ENCODE measurements around the gene DHRSX.

DHRSX gene

GRCh38 chrX:2545144-2545543 lies 44.4 kb upstream of the DHRSX start:
- Histone ChIP-seq H3K18ac (ENCODE audit: low read length) (no peak overlapping the region), H3K23ac (ENCODE audit: low read length) (no peak overlapping the region), H3K9ac (ENCODE audit: low read length) (no peak overlapping the region), H3K4ac (ENCODE audit: low read depth, low read length) (no peak overlapping the region), H3K79me1 (ENCODE audit: low read length) (no peaks in the 10 kb centered on the region), H4K8ac (ENCODE audit: low read depth, low read length) (no peak overlapping the region), H3K4me3 (ENCODE audit: low read length) (no peak overlapping the region), H2AK5ac (ENCODE audit: low read length) (no peak overlapping the region), H3K4me1 (ENCODE audit: control insufficient read depth, low read depth, low read length) (peaks cover 2% of the 10 kb centered on the region), H3K4me2 (ENCODE audit: low read length) (no peak overlapping the region), H3K79me2 (ENCODE audit: control insufficient read depth, insufficient read depth, low read length) (no peaks in the 10 kb centered on the region), H3K36me3 (ENCODE audit: control insufficient read depth, insufficient read depth, low read length) (no peaks in the 10 kb centered on the region), H2BK5ac (ENCODE audit: low read length) (no peak overlapping the region), H3K27ac (ENCODE audit: low read depth, low read length) (no peak overlapping the region), H2BK15ac (replicated peaks; ENCODE audit: low read depth) (no peak overlapping the region), H4K5ac (ENCODE audit: low read length) (no peak overlapping the region), H2BK120ac (ENCODE audit: low read depth, low read length) (no peak overlapping the region), H3K27me3 (ENCODE audit: insufficient read depth, low read length, poor library complexity) (no peaks in the 10 kb centered on the region), H3K56ac (ENCODE audit: low read length) (no peak overlapping the region)
- DNase-seq = no peak
- no CpG with 5 or more reads among the region's 1 CpG for WGBS (ENCODE audit: extremely low coverage, insufficient coverage, low lambda C conversion rate)

GRCh38 chrX:2542826-2543521 lies 42.2 kb upstream of the DHRSX start:
- no CpG with 5 or more reads among the region's 7 CpGs for WGBS (ENCODE audit: extremely low coverage, insufficient coverage, low lambda C conversion rate)
- no peaks in the 10 kb centered on the region for H3K79me1 ChIP-seq (ENCODE audit: low read length)
- H3K27me3 ChIP-seq (ENCODE audit: insufficient read depth, low read length, poor library complexity) = no peaks in the 10 kb centered on the region

DNA sequence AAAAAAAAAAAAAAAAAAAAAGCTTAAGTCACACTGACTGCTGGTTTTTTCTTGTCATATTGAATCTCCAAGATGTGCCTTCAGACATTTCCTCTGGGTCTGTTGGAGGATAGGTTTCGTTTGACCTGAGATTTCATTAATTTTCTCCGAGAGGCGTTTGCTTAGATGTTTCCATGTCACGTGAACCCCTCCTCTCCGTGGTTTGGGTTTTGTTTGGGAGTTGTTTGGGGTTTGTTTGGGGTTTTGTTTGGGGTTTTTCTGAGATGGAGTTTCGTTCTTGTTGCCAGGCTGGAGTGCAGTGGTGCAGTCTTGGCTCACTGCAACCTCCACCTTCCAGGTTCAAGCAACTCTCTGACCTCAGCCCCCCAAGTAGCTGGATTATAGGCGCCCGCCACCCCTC lies 40.8 kb upstream of the DHRSX start:
- Histone ChIP-seq H2AK5ac (ENCODE audit: low read length) (no peak overlapping the region), H3K9ac (ENCODE audit: low read length) (no peak overlapping the region), H3K27ac (ENCODE audit: low read depth, low read length) (no peak overlapping the region), H3K4ac (ENCODE audit: low read depth, low read length) (no peak overlapping the region), H4K5ac (ENCODE audit: low read length) (no peak overlapping the region), H3K23ac (ENCODE audit: low read length) (no peak overlapping the region), H2BK120ac (ENCODE audit: low read depth, low read length) (no peak overlapping the region), H3K79me1 (ENCODE audit: low read length) (no peaks in the 10 kb centered on the region), H3K18ac (ENCODE audit: low read length) (no peak overlapping the region), H3K36me3 (ENCODE audit: control insufficient read depth, insufficient read depth, low read length) (no peaks in the 10 kb centered on the region), H3K79me2 (ENCODE audit: control insufficient read depth, insufficient read depth, low read length) (no peaks in the 10 kb centered on the region), H2BK15ac (replicated peaks; ENCODE audit: low read depth) (no peak overlapping the region), H2BK5ac (ENCODE audit: low read length) (no peak overlapping the region), H3K4me3 (ENCODE audit: low read length) (no peak overlapping the region), H4K8ac (ENCODE audit: low read depth, low read length) (no peak overlapping the region), H3K4me1 (ENCODE audit: control insufficient read depth, low read depth, low read length) (no peaks in the 10 kb centered on the region), H3K4me2 (ENCODE audit: low read length) (no peak overlapping the region), H3K56ac (ENCODE audit: low read length) (no peak overlapping the region), H3K27me3 (ENCODE audit: insufficient read depth, low read length, poor library complexity) (no peaks in the 10 kb centered on the region)
- WGBS (ENCODE audit: extremely low coverage, insufficient coverage, low lambda C conversion rate) = no CpG with 5 or more reads among the region's 8 CpGs
- no peak for DNase-seq

More at GRCh38 chrX:2542826-2543521, 42.2 kb upstream of the DHRSX start:
- no peaks in the 10 kb centered on the region for H3K36me3 ChIP-seq (ENCODE audit: control insufficient read depth, insufficient read depth, low read length)
- H2BK15ac ChIP-seq (replicated peaks; ENCODE audit: low read depth) = no peak overlapping the region
- no peak overlapping the region for H2BK5ac ChIP-seq (ENCODE audit: low read length)
- H3K27ac ChIP-seq (ENCODE audit: low read depth, low read length) = no peak overlapping the region
- no peak overlapping the region for H3K18ac ChIP-seq (ENCODE audit: low read length)
- no peak overlapping the region for H3K4me3 ChIP-seq (ENCODE audit: low read length)
- H3K4me2 ChIP-seq (ENCODE audit: low read length) = no peak overlapping the region
- no peak overlapping the region for H3K4ac ChIP-seq (ENCODE audit: low read depth, low read length)
- no peaks in the 10 kb centered on the region for H3K79me2 ChIP-seq (ENCODE audit: control insufficient read depth, insufficient read depth, low read length)
- DNase-seq = no peak
- no peak overlapping the region for H3K56ac ChIP-seq (ENCODE audit: low read length)
- H3K23ac ChIP-seq (ENCODE audit: low read length) = no peak overlapping the region
- no peak overlapping the region for H2BK120ac ChIP-seq (ENCODE audit: low read depth, low read length)
- no peak overlapping the region for H4K8ac ChIP-seq (ENCODE audit: low read depth, low read length)
- H2AK5ac ChIP-seq (ENCODE audit: low read length) = no peak overlapping the region
- H3K9ac ChIP-seq (ENCODE audit: low read length) = no peak overlapping the region
- H3K4me1 ChIP-seq (ENCODE audit: control insufficient read depth, low read depth, low read length) = no peaks in the 10 kb centered on the region
- H4K5ac ChIP-seq (ENCODE audit: low read length) = no peak overlapping the region

- Histone ChIP-seq H4K8ac (ENCODE audit: low read depth, low read length) (no peak overlapping the region), H3K79me2 (ENCODE audit: control insufficient read depth, insufficient read depth, low read length) (no peaks in the 10 kb centered on the region), H2BK5ac (ENCODE audit: low read length) (no peak overlapping the region), H3K23ac (ENCODE audit: low read length) (no peak overlapping the region), H4K5ac (ENCODE audit: low read length) (no peak overlapping the region), H3K79me1 (ENCODE audit: low read length) (no peaks in the 10 kb centered on the region), H3K4me3 (ENCODE audit: low read length) (no peak overlapping the region), H3K18ac (ENCODE audit: low read length) (no peak overlapping the region), H2AK5ac (ENCODE audit: low read length) (no peak overlapping the region), H3K4me2 (ENCODE audit: low read length) (no peak overlapping the region), H3K36me3 (ENCODE audit: control insufficient read depth, insufficient read depth, low read length) (no peaks in the 10 kb centered on the region), H3K4ac (ENCODE audit: low read depth, low read length) (no peak overlapping the region), H3K9ac (ENCODE audit: low read length) (no peak overlapping the region), H3K4me1 (ENCODE audit: control insufficient read depth, low read depth, low read length) (no peaks in the 10 kb centered on the region), H2BK120ac (ENCODE audit: low read depth, low read length) (no peak overlapping the region), H2BK15ac (replicated peaks; ENCODE audit: low read depth) (no peak overlapping the region), H3K56ac (ENCODE audit: low read length) (no peak overlapping the region), H3K27ac (ENCODE audit: low read depth, low read length) (no peak overlapping the region), H3K27me3 (ENCODE audit: insufficient read depth, low read length, poor library complexity) (no peaks in the 10 kb centered on the region)
- DNase-seq = no peak
- WGBS (ENCODE audit: extremely low coverage, insufficient coverage, low lambda C conversion rate) = no CpG with 5 or more reads among the region's 12 CpGs
Measured at GRCh38 chrX:2540426-2540947, 39.7 kb upstream of the DHRSX start.

DNA sequence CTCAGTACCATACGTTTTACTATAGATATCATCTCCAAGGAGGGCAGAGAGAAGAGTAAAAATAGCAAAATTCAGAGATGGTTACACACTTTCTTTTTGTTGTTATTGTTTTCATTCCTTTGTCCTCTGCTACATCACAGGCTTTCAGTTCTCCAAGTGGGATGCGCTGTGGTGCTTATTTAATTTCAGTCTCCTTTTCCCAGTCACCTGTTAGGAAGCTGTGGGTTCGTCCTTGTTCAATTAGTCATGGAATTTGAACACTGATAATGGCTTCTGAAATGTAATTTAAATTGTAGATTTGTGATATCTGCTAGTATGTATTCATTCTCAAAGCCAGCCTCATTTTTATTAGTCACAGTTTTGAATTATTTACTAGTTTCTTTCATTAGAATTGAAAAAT lies 38.8 kb upstream of the DHRSX start:
- no peaks in the 10 kb centered on the region for H3K79me1 ChIP-seq (ENCODE audit: low read length)
- H3K23ac ChIP-seq (ENCODE audit: low read length) = no peak overlapping the region
- H3K27me3 ChIP-seq (ENCODE audit: insufficient read depth, low read length, poor library complexity) = no peaks in the 10 kb centered on the region
- no peak overlapping the region for H4K8ac ChIP-seq (ENCODE audit: low read depth, low read length)
- H4K5ac ChIP-seq (ENCODE audit: low read length) = no peak overlapping the region
- no peak overlapping the region for H2AK5ac ChIP-seq (ENCODE audit: low read length)
- H2BK120ac ChIP-seq (ENCODE audit: low read depth, low read length) = no peak overlapping the region
- no peak overlapping the region for H3K27ac ChIP-seq (ENCODE audit: low read depth, low read length)
- H3K9ac ChIP-seq (ENCODE audit: low read length) = no peak overlapping the region
- no peak overlapping the region for H3K4me2 ChIP-seq (ENCODE audit: low read length)
- H3K79me2 ChIP-seq (ENCODE audit: control insufficient read depth, insufficient read depth, low read length) = no peaks in the 10 kb centered on the region
- WGBS (ENCODE audit: extremely low coverage, insufficient coverage, low lambda C conversion rate) = no CpG with 5 or more reads among the region's 3 CpGs
- no peaks in the 10 kb centered on the region for H3K4me1 ChIP-seq (ENCODE audit: control insufficient read depth, low read depth, low read length)
- H3K4me3 ChIP-seq (ENCODE audit: low read length) = no peak overlapping the region
- no peak overlapping the region for H2BK5ac ChIP-seq (ENCODE audit: low read length)
- DNase-seq = no peak
- H2BK15ac ChIP-seq (replicated peaks; ENCODE audit: low read depth) = no peak overlapping the region
- no peak overlapping the region for H3K18ac ChIP-seq (ENCODE audit: low read length)
- no peaks in the 10 kb centered on the region for H3K36me3 ChIP-seq (ENCODE audit: control insufficient read depth, insufficient read depth, low read length)
- H3K56ac ChIP-seq (ENCODE audit: low read length) = no peak overlapping the region
- no peak overlapping the region for H3K4ac ChIP-seq (ENCODE audit: low read depth, low read length)
